GM19452 (cell line): Measurements from ENCODE around the gene GNG4.

Source experiments
- ATAC-seq: cut with Tn5 transposase; IDR thresholded peaks from one replicate; pipeline ENCODE4 v1.9.1; 2021; ENCODE audit not compliant: unreplicated experiment

GNG4 gene

DNA sequence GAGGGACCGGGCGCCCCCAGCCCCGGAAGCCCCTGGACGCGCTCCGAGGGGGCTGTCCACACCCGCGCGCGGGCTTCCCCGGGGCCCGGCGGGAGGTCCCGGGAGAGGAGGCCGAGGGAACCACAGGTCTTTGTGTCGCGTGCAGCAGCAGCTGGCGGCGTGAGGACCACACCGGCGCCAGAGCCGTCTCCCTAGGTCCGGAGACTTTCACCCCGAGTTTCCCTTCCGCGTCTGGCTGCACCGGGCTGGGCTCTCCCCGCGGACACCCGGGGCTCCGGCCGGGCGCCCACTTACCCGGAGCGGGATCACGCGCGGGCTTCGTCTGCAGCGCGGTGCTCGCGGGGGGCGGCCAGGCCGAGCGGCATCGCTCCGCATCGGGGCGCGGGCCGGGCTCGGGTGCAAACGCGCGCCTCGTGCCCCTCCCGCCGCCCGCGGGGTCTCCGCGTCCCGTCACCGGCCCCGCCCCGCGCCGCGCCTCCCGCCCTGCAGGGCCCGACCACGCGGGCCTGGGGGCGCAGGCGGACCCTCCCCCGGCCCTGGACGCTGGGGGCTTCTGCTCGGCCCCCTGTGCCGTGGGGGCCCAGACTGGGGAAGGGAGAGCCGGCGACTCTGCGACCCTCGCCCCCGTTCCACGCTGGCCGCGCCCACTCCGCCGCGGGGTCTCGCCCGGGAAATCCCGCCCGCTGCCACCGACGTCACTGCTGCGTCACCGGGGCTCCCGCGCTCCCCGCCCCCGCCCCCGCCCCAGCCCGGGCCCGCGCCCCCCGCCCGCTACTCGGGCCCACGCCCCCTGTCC, at the start of gene GNG4:
TSS of gene GNG4 (minus strand) at position 417 of the 796 bp plus-strand sequence. CDS start 65,946 bp downstream, outside the sequence.
- ATAC-seq, result no peak

DNA sequence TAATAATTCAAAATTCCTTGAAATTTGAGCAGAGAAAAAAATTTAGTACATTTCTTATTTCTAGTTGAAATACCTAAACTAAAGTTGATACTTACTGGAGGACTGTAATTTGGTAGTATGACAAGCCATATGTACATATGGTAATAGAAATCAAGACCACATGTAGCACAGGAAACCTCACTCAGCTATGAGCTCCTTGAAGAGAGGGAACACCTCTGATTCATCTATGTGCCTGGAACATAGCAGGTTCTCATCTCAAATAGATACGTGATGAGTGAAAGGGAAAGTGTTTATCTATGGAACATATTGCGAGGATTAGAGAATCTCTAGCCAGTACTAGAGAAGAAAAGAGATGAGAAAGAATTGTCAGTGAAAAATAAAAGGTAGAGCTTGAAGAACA, 47.9 kb upstream of the GNG4 start:
- no peak for ATAC-seq

DNA sequence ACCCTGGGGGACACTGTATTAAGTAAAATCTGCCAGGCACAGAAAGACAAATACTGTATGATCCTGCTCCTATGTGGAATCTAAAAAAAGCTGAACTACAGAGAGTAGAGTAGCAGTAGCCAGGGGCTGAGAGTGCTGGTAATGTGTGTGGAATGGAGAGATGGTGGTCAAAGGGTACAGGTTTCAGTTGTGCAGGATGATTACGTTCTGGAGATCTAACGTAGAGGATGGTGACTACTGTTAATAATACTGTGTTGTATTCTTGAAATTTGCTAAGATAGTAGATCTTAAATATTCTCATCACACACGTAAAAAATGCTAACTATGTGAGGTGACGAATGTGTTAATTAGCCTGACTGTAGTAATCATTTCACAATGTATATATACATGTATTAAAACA, 39.8 kb upstream of the GNG4 start:
- no peak for ATAC-seq

DNA sequence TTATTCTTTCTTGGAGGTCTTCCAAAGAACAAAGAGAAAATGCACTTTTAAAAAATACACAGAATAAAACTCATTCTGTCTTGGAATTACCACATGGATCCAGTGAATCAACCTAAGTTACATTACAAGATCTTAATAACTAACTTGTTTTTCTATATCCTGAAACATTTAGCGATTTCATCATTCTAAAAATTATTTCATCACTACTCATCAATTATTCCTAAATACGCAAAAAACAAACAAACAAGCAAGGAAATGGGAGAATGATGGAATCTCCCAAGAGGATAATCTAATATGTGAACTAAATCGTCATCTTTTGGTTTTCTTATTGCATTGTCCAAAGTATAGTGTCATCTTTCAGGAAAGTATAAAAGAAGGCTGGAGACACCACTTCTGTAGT, 38.5 kb upstream of the GNG4 start:
- ATAC-seq, result no peak

DNA sequence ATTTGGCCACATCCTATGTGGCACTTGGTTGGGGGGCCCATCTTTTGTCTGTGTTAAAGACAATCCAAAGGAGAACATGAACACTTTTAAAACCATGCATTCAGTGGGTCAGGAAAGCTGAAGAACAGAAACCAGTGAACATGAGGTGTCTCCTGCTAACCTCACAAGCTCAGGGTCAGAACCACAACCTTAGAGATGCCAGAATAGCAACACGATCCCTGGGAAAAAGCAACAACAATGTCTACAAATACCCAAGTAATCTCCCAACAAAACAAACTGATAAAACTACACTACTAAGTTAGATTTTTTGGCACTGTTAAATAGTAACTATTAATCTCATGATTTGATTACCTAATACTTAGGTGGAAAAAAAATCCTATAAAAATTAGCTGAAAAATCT, 34.1 kb upstream of the GNG4 start:
- no peak for ATAC-seq

DNA sequence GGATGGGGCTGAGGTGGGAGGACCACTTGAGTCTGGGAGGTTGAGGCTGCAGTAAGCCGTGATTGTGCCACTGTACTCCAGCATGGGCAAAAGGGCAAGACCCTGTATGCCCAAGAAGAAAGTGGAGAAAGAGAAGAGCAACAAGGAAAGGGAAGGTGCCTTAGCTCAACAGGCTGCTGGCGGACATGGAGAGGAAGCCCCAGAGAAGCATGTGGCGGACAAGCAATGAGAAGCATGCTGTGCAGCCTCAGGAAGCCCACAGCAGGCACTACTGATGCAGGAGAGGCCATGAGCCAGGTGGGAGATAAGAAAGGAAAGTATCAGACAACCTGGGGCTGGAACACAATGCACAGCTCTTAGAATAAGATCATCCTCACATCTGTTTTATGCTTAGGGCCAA, 32.6 kb upstream of the GNG4 start:
- ATAC-seq, result no peak

DNA sequence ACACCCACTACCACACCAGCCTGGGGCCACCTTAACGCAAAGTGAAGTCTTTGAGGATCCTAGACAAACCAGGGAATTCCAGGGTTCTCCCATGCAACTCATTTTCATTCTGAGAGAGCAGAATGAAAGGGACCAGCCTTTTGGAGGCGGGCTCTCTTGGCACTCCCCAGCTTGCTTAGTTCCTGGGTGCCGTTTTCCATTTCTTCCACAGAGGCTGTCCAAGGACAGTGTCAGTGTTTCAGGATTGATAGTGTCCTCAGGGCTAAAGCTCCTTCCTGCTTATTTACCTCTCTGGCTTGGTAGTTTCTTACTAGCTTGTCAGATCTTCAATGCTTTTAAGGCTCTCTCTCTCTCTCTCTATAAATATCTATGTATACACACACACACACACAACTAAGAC, 30.1 kb upstream of the GNG4 start:
- ATAC-seq, result no peak

DNA sequence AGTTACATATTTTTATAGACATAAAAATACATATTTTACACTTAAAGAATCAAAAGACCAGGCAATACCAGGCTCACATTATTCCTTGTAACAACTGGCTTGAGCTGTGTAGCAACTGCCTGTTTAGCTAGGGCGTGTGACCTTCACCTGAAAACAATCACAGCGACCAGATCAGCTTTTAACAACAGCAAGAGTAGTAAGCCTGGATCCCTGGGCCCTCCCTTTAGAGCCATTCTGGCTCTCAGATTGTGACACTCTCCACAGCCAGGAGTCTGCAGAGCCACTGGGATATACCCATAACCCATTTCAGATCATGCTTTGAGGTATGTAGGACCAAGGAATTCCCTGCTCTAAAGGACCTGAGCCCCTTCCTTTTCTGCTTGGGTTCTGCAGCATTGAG, 29.4 kb upstream of the GNG4 start:
- no peak for ATAC-seq

DNA sequence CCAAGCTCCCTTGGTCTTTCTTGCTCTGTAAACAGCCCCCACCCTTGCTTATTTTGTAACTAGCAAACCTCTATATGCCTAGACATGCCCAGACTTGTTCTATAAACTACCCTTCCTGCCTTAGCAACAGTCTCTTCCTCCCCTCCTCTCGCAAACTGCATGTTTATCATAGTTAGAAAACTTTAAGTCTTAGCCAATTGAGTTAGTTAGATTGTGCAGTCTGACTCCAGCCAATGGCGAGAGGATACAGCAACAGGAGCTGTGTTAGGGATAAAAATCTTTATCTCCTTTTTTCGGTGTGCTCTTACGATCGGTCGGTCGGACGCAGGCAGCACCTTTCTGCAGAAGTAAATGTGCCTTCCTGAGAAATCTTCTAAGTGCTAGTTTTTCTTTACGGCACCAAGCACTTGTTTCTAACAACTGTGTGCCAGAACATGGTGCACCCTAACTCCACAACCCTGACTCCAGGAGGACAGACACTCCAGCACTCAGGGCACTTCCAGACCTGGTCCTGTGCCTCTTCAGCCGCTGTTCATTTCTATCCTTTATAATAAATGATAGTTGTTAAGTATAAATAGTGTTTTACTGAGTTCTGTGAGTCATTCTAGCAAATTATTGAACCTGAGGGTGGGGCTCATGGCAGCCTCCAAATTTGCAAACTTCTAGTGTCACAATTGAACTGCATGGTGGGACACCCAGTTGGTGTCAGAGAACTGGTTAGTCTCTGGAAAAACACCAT, 25.7 kb upstream of the GNG4 start:
- ATAC-seq, result no peak

DNA sequence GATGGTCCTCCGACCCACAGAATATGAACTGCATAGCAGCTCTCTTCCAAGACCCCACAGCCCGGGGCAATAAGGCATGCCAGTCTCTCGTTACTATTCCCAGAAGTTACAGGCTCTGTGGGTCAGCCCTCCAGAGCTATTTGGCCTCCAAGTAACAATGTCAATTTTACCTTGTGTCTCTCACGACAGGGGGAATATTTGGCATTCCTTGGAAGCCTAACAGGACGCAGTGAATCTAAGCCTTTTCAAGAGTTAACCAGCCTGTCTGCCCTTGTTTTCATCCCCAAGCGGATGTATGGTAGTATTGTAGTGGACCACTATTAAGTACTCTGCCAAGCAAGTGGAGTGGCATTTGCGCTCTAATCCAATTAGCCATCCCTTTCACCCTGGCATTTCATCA, 24.4 kb upstream of the GNG4 start:
- no peak for ATAC-seq

DNA sequence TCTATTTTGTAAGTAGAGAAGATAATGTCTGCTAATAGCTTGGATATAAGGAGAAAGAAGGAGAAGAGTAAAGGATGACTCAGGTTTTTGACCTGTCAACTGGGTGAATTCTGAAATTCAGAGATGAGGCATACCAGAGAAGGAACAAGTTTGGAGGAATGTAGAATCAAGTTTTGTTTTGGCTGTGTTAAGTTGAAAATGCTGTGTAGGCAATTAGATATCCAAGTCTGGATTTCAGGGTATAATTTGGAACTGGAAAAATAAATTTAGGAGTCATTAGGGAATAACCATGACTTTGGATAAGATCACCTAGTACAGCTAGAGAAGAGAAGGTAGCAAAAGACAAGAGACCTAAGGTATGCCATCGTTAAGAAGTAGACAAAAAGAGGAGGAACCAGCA, 22.4 kb upstream of the GNG4 start:
- no peak for ATAC-seq

DNA sequence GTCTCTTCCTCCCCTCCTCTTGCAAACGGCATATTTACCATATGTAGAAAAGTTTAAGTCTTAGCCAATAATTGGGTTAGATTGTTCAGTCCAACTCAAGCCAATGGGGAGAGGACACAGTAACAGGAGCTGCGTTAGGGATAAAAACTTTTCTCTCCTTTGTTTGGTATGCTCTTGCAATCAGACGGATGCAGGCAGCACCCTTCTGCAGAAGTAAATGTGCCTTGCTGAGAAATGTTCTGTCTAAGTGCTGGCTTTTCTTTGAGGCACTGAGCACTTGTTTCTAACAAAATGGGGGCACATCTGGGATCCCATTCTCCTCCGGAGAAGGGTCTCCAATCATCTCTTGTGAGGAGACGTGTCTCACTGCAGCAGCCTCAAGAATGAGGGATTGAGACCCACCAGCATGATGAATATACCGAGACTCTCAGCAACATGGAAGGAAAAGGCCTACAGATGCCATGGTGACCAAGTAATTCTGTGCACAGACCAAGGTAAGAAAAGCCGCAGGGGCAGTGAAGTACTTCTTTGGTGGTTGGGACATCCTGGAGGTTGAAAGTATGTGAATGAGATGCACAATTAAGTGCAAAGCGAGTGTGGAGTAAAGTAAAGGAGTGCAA, 20.7 kb upstream of the GNG4 start:
- no peak for ATAC-seq

DNA sequence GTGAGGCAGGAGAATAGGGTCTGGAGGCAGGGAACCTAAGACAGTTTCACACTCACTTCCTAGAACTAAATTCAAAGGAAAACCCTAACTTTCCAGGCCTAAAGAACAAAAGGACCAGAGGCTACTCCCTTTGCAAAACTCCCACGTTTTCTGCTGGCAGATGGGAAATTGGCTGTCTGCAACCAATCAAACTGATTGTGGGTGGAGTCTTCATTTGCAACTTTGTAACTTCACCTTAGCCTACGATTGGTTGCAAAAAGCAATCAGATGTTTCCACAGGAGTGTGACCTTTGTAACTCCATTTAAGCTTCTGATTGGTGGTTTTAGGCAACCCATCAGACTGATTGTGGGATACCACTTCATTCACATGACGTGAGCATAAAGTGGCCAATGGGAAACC, 19.7 kb upstream of the GNG4 start:
- no peak for ATAC-seq

DNA sequence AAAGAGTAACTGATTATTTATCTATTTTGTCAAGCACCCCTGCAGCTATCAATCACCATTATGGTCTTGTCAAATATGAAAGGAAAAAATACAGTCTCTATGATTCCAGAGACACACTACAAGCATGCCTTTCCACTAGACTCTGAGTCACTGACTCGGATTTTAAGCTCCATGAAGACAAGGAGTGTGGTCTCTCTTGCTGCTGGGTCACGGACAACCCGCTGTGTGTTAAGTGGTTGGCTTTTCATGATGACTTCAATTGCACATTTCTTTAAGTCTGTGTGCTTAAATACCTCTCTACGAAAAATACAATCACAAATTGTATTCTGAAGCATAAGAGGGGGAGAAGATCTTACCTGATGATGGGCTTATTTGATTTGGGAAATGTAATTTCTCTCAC, 14.0 kb upstream of the GNG4 start:
- no peak for ATAC-seq

DNA sequence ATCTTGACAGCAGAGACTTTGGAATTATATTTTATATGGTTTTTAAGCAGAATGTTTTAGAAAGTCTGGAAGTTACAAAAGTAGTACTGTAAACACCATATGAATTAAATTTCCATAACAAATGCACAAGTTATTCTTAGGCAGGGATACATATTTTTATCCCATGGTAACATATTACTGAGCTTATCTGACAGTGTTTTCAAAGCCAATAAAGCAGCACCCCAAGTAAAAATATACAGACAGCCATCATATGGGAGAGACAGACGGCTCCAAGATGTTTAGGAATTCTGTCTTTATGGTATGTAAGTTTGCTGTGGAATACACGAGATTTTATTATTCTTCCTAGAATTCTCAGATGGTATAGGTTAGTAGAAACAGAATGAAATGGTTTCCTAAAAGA, 12.0 kb upstream of the GNG4 start:
- ATAC-seq, result no peak

DNA sequence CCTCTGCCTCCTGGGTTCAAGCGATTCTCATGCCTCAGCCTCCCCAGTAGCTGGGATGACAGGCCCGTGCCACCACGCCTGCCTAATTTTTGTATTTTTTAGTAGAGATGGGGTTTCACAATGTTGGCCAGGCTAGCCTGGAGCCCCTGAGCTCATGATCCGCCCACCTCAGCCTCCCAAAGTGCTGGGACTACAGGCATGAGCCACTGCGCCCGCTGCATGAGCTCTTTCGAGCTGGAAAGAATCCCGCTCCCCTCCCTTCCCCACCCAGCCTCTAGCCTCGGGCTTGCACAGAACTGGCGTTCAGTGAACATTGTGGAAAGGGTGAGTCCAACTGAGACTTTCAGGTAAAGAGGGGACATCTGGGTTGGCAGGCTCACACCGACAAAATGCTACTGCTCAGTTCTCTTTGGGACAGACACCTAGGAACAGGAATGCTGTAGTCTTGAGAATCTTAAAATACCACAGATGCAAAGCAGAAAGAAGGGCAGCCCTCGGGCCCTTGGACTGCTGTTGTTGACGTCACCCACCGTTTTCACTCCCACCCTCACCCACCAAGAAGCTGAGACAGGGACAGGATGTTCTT, 9.7 kb upstream of the GNG4 start:
- ATAC-seq, result no peak

DNA sequence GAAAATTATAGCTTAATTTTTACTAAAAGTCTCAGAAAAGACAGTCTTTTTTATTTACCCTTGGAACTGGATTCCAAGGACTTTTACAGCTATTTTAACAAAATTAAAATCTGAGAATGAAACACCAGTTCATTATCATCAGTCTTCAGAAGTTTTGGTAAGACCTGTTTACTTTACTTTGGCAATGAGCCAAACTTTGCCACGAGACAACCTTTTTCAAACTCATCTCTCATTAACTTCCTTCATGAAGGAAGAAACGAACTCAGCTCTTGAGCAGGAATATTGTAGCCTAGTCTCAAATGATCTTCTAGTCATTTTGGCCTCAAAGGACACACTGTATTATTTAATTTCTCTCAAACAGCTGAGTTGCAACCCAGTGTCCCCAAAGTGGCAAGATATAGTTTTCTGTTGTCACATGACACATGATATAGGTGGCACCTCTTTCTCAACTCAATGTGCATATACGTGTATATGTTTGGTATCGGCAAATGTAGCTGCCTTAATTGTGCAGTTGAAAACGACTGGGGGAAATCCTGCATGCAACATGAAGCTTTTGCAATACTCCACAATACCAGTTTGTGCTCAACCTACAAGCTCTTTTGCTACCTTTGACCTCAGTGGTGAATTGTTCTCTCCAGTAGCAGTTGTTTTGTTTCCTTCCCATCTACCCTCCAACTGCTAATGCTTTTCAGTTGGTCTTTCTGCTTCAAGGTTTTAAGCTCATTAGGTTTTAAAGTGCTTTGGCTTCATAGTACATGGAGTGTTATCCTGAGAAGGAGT, 8.4 kb upstream of the GNG4 start:
- ATAC-seq, result no peak

DNA sequence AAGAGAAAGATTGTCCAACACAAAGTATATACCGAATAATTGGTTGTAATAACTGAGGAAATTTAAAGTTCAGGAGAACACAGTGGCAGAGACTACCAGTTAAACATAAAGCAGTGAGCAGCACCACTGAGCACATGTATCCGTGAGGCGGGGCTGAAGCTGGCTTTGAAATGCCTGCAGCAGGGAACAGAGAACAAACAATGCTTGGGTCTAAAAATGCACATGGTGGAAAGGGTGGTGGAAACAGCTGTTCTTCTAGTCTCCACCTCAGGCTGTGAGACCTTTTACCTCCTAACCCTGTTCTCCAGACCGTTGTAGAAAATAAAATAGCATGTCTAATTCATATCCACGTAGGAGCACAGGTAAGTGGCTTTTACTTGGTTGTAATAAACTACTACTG, 7.7 kb upstream of the GNG4 start:
- no peak for ATAC-seq

DNA sequence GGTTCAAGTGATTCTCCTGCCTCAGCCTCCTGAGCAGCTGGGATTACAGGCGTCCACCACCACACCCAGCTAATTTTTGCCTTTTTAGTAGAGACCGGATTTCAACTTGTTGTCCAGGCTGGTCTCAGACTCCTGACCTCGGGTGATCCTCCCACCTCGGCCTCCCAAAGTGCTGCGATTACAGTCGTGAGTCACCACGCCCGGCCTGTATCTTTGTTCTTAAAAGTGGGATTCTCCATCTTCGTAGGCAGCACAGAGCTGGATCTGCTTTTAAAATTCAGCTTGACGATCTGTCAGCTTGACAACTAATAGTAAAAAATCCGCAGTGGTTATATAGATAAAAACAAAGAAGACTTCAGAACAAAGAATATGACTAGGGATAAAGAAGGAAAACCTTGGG, 2.8 kb upstream of the GNG4 start:
- ATAC-seq, result no peak

DNA sequence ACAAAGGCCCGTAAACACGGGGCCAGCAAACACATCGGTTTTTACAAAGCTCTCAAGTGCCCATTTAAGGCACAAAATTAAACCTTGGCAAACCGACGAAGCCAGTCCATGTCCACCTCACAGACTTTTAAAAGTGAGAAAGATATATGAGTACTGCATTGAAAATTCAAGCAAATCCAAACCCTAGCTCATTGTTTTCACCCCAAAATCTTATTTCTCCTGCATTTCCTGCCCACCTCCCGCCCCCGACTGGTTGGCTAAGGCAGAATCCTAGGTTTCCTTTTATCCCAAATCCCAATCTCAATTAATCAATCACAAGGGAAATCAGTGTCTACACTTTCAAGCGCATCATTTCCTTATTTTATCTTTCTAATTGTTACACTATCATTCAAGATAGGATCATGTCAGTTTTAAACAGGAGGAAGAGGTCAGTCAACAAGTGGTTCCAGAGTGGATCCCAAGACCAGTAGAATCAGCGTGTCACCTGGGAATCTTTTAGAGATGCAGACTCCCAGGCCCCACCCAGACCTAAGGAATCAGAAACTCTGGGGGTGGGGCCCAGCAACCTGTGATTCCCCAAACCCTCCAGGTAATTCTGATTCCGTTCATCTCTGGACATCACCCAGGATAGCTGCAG, 1.7 kb upstream of the GNG4 start:
- no peak for ATAC-seq
